ENCODE data around the gene SLC39A1. TPM values are rescaled to one million over a fixed set of nuclear protein-coding genes. Genes with fewer than 3 reads are reported as not detected.
"Not testable (repeated sequence)": the region's sequence is repeated elsewhere in the genome, so short reads cannot be mapped to it uniquely, and the experiment has no call there.

SLC39A1 gene
- total RNA-seq, 2 donors from 2014 or later, result 76.8 to 90.9 TPM

- no peak overlapping the region for H3K4me3 ChIP-seq
- no peak for DNase-seq
- H3K4me1 ChIP-seq, result peaks cover 13% of the 10 kb centered on the region
- no peaks in the 10 kb centered on the region for H3K36me3 ChIP-seq
- H3K27me3 ChIP-seq, result no peaks in the 10 kb centered on the region
- TF ChIP-seq, protein P1, sequence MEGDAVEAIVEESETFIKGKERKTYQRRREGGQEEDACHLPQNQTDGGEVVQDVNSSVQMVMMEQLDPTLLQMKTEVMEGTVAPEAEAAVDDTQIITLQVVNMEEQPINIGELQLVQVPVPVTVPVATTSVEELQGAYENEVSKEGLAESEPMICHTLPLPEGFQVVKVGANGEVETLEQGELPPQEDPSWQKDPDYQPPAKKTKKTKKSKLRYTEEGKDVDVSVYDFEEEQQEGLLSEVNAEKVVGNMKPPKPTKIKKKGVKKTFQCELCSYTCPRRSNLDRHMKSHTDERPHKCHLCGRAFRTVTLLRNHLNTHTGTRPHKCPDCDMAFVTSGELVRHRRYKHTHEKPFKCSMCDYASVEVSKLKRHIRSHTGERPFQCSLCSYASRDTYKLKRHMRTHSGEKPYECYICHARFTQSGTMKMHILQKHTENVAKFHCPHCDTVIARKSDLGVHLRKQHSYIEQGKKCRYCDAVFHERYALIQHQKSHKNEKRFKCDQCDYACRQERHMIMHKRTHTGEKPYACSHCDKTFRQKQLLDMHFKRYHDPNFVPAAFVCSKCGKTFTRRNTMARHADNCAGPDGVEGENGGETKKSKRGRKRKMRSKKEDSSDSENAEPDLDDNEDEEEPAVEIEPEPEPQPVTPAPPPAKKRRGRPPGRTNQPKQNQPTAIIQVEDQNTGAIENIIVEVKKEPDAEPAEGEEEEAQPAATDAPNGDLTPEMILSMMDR (IDR thresholded peaks at IDR 0.05), result no peak
- no peak overlapping the region for H3K9ac ChIP-seq (ENCODE audit: low read depth in 2 of 2, low read length in 2 of 2)
- H3K9me3 ChIP-seq, result no peaks in the 10 kb centered on the region
- no peak overlapping the region for H3K27ac ChIP-seq
- intact Hi-C loops (cut with DNase I), result no loop called here
Observed at GRCh38 chr1:153916297-153916696, 47.0 kb downstream of the SLC39A1 start.

DNA sequence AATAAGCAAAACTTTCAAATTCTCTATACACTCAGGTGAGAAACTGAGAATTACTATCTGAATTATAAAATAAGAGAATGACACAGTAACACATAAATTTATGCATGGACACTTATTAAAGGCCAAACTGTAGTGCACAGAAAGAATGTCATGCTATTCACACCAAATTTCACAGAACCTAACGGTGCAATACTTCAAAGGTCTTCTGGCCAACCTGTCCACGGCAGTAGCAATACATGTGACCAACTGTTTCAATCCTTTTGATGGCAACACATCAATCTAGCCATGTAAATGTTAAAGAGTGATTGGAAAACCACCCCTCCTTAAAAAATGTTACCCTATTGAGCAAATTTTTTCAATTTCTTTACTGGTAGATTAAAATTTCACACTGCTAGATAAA lies 51.0 kb downstream of the SLC39A1 start:
- H3K4me3 ChIP-seq, result no peak overlapping the region
- intact Hi-C loops (cut with DNase I), result no loop called here
- no peaks in the 10 kb centered on the region for H3K9me3 ChIP-seq
- no peaks in the 10 kb centered on the region for H3K27me3 ChIP-seq
- TF ChIP-seq, protein P1 (IDR thresholded peaks at IDR 0.05), result no peak
- H3K9ac ChIP-seq (ENCODE audit: low read depth in 2 of 2, low read length in 2 of 2), result no peak overlapping the region
- H3K36me3 ChIP-seq, result no peaks in the 10 kb centered on the region
- no peak overlapping the region for H3K27ac ChIP-seq
- no peaks in the 10 kb centered on the region for H3K4me1 ChIP-seq
- DNase-seq, result no peak

DNA sequence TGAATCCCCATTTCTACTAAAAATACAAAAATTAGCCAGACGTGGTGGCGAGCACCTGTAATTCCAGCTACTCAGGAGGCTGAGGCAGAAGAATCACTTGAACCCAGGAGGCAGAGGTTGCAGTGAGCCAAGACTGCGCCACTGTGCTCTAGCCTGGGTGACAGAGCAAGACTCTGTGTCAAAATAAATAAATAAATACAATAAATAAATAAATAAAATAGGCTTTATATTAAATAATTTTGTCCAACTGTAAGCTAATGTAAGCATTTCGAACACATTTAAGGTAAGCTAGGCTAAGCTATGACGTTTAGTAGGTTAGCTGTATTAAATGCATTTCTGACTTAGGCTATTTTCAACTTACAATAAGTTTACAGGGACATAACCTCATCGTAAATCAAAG lies 52.8 kb downstream of the SLC39A1 start:
- H3K27me3 ChIP-seq; H3K27ac ChIP-seq; H3K9me3 ChIP-seq; H3K4me3 ChIP-seq; DNase-seq; H3K9ac ChIP-seq (ENCODE audit: low read depth in 2 of 2, low read length in 2 of 2); H3K4me1 ChIP-seq; intact Hi-C loops (cut with DNase I); H3K36me3 ChIP-seq: not testable (repeated sequence)

Small RNA genes lying within 50 kb of the gene (microRNA-seq; reads per million reads assigned to microRNA genes)
- gene MIR6737, result not detected

Other genes starting within 250 kb of the SLC39A1 start
- 10 to 100 TPM; 25.5 to 53.1 TPM for gene INTS3, start 235.5 kb downstream of the SLC39A1 start, total RNA-seq
- 10 to 100 TPM; 24.1 to 27.9 TPM for gene SLC27A3, start 188.1 kb downstream of the SLC39A1 start, total RNA-seq
- 10 to 100 TPM; 32.5 to 36.5 TPM for gene GATAD2B, start 40.6 kb downstream of the SLC39A1 start, total RNA-seq
- gene DENND4B, start 16.8 kb downstream of the SLC39A1 start, total RNA-seq, result 10 to 100 TPM; 26.9 to 45.6 TPM
- gene CRTC2, start 4.9 kb downstream of the SLC39A1 start, total RNA-seq, result 10 to 100 TPM; 26.9 to 40.7 TPM
- 10 to 100 TPM; 19.0 to 37.1 TPM for gene CREB3L4, start 4.4 kb upstream of the SLC39A1 start, total RNA-seq
- gene JTB, start 14.1 kb upstream of the SLC39A1 start, total RNA-seq, result 100 to 1,000 TPM; 133 to 245 TPM
- 10 to 100 TPM; 62.7 to 84.7 TPM for gene RAB13, start 22.8 kb upstream of the SLC39A1 start, total RNA-seq
- 1,000 to 10,000 TPM; 1,048 to 1,210 TPM for gene RPS27, start 27.2 kb upstream of the SLC39A1 start, total RNA-seq
- under 1 TPM; 0.10 to 0.11 TPM for gene NUP210L, start 191.5 kb upstream of the SLC39A1 start, total RNA-seq
- gene TPM3, start 228.6 kb upstream of the SLC39A1 start, total RNA-seq, result 100 to 1,000 TPM; 502 to 757 TPM
- gene CFAP141, start 242.8 kb upstream of the SLC39A1 start, total RNA-seq, result not detected

Measured in colonic mucosa (tissue), 4 donors.